Activated CD8-positive, alpha-beta memory T cell treated with anti-CD3 and anti-CD28 coated beads for 24 hours (primary cell): ENCODE data around the gene SLC7A7.
"Not testable (repeated sequence)": the region's sequence is repeated elsewhere in the genome, so short reads cannot be mapped to it uniquely, and the experiment has no call there.

ENCODE experiments used
- DNase-seq: peaks from one replicate; pipeline ENCODE4 v3.0.0-alpha.2; 2020

The SLC7A7 gene

GRCh38 chr14:22747769-22748168 is 67.5 kb downstream of the SLC7A7 start:
- no peak for DNase-seq

- DNase-seq, result no peak
These were observed 75.2 kb downstream of the SLC7A7 start for GRCh38 chr14:22740020-22740419.

- DNase-seq, result no peak
These were observed 75.8 kb downstream of the SLC7A7 start for GRCh38 chr14:22739423-22739822.

- DNase-seq, result no peak
These were observed 78.2 kb downstream of the SLC7A7 start for GRCh38 chr14:22737052-22737451.

- DNase-seq, result not testable (repeated sequence)
These were observed 78.9 kb downstream of the SLC7A7 start for GRCh38 chr14:22736384-22736783.

GRCh38 chr14:22735096-22735495 is 80.1 kb downstream of the SLC7A7 start:
- DNase-seq, result no peak

GRCh38 chr14:22733829-22734228 is 81.4 kb downstream of the SLC7A7 start:
- DNase-seq, result no peak

GRCh38 chr14:22732062-22732461 is 83.2 kb downstream of the SLC7A7 start:
- DNase-seq, result not testable (repeated sequence)

GRCh38 chr14:22726012-22726411 is 89.2 kb downstream of the SLC7A7 start:
- no peak for DNase-seq

- not testable (repeated sequence) for DNase-seq
These were observed 89.9 kb downstream of the SLC7A7 start for GRCh38 chr14:22725374-22725773.

- not testable (repeated sequence) for DNase-seq
These were observed 90.4 kb downstream of the SLC7A7 start for GRCh38 chr14:22724847-22725246.

GRCh38 chr14:22723815-22724214 is 91.4 kb downstream of the SLC7A7 start:
- DNase-seq, result no peak
